ENCODE data around the gene DCAF11. TPM values are rescaled to one million over a fixed set of nuclear protein-coding genes. Genes with fewer than 3 reads are reported as not detected.
A peak's percentile ranks its signal among the peaks of the same experiment; 100 is the strongest.

The DCAF11 gene
- total RNA-seq, 3 donors from 2014 or later: 45.7 to 57.6 (median 50.7) TPM

- ATAC-seq: no peak
- Mint-ChIP-seq H3K36me3 (ENCODE audit: insufficient read depth) (peaks cover 24% of the 10 kb centered on the region), H3K4me3 (peak overlapping the region; percentile 81), H3K4me1 (ENCODE audit: low read depth) (peaks cover 19% of the 10 kb centered on the region), H3K9me3 (no peaks in the 10 kb centered on the region), H3K27me3 (ENCODE audit: low read depth) (no peaks in the 10 kb centered on the region)
- DNase-seq: no peak
Observed at GRCh38 chr14:24172261-24172860, 57.8 kb downstream of the DCAF11 start.

GRCh38 chr14:24172871-24173281 is 58.3 kb downstream of the DCAF11 start:
- Mint-ChIP-seq H3K4me1 (ENCODE audit: low read depth) (peaks cover 17% of the 10 kb centered on the region), H3K4me3 (no peak overlapping the region), H3K36me3 (ENCODE audit: insufficient read depth) (peaks cover 20% of the 10 kb centered on the region), H3K27me3 (ENCODE audit: low read depth) (no peaks in the 10 kb centered on the region), H3K9me3 (no peaks in the 10 kb centered on the region)
- DNase-seq (no peak), ATAC-seq (no peak)

Other genes starting within 250 kb of the DCAF11 start
- gene DHRS4, start 161.0 kb upstream of the DCAF11 start, total RNA-seq: 10 to 100 TPM; 12.6 to 23.0 (median 19.4) TPM
- gene DHRS4L2, start 125.8 kb upstream of the DCAF11 start, total RNA-seq: 10 to 100 TPM; 10.8 to 15.9 (median 12.5) TPM
- 1 to 10 TPM; 1.3 to 1.8 (median 1.3) TPM for gene CARMIL3, start 62.8 kb upstream of the DCAF11 start, total RNA-seq
- gene CPNE6, start 43.2 kb upstream of the DCAF11 start, total RNA-seq: not detected
- 10 to 100 TPM; 38.7 to 69.4 (median 47.9) TPM for gene PCK2, start 20.5 kb upstream of the DCAF11 start, total RNA-seq
- gene NRL, start 172 bp downstream of the DCAF11 start, total RNA-seq: 1 to 10 TPM; 1.2 to 2.3 (median 1.4) TPM
- 1 to 10 TPM in 1 of 3 donors, under 1 TPM in 2; 0.38 to 1.3 (median 0.69) TPM for gene FITM1, start 15.9 kb downstream of the DCAF11 start, total RNA-seq
- gene PSME1, start 21.4 kb downstream of the DCAF11 start, total RNA-seq: 100 to 1,000 TPM; 354 to 391 (median 378) TPM
- gene EMC9, start 26.8 kb downstream of the DCAF11 start, total RNA-seq: 10 to 100 TPM; 15.9 to 18.9 (median 17.4) TPM
- gene PSME2, start 31.8 kb downstream of the DCAF11 start, total RNA-seq: 100 to 1,000 TPM; 433 to 479 (median 471) TPM
- gene RNF31, start 32.7 kb downstream of the DCAF11 start, total RNA-seq: 100 to 1,000 TPM in 2 of 3 donors, 10 to 100 TPM in 1; 99.4 to 108 (median 106) TPM
- gene IRF9, start 46.5 kb downstream of the DCAF11 start, total RNA-seq: 100 to 1,000 TPM; 110 to 152 (median 121) TPM
- 10 to 100 TPM; 17.4 to 24.8 (median 19.9) TPM for gene REC8, start 57.3 kb downstream of the DCAF11 start, total RNA-seq
- gene IPO4, start 74.0 kb downstream of the DCAF11 start, total RNA-seq: 100 to 1,000 TPM; 265 to 293 (median 265) TPM
- gene TM9SF1, start 80.7 kb downstream of the DCAF11 start, total RNA-seq: 10 to 100 TPM; 30.4 to 34.6 (median 33.7) TPM
- under 1 TPM in 1 of 3 donors, not detected in 2; 0.33 TPM for gene TSSK4, start 90.9 kb downstream of the DCAF11 start, total RNA-seq
- 10 to 100 TPM; 71.7 to 85.5 (median 85.4) TPM for gene CHMP4A, start 98.7 kb downstream of the DCAF11 start, total RNA-seq
- 10 to 100 TPM; 16.3 to 19.5 (median 18.4) TPM for gene MDP1, start 101.3 kb downstream of the DCAF11 start, total RNA-seq
- gene NEDD8, start 117.6 kb downstream of the DCAF11 start, total RNA-seq: 100 to 1,000 TPM; 197 to 217 (median 205) TPM
- gene GMPR2, start 118.2 kb downstream of the DCAF11 start, total RNA-seq: 10 to 100 TPM; 29.6 to 30.8 (median 29.7) TPM
- gene TINF2, start 127.8 kb downstream of the DCAF11 start, total RNA-seq: 100 to 1,000 TPM in 2 of 3 donors, 10 to 100 TPM in 1; 87.2 to 110 (median 103) TPM
- gene TGM1, start 148.4 kb downstream of the DCAF11 start, total RNA-seq: 1 to 10 TPM; 2.6 to 8.1 (median 2.6) TPM
- gene RABGGTA, start 156.8 kb downstream of the DCAF11 start, total RNA-seq: 10 to 100 TPM; 52.2 to 58.8 (median 53.4) TPM
- 1 to 10 TPM; 2.6 to 4.2 (median 3.1) TPM for gene DHRS1, start 185.0 kb downstream of the DCAF11 start, total RNA-seq
- gene NOP9, start 185.1 kb downstream of the DCAF11 start, total RNA-seq: 10 to 100 TPM; 67.8 to 71.0 (median 68.0) TPM
- gene CIDEB, start 193.2 kb downstream of the DCAF11 start, total RNA-seq: 1 to 10 TPM; 6.5 to 7.3 (median 7.2) TPM
- gene LTB4R2, start 195.4 kb downstream of the DCAF11 start, total RNA-seq: 10 to 100 TPM in 2 of 3 donors, 1 to 10 TPM in 1; 9.0 to 10.8 (median 10.4) TPM
- 1 to 10 TPM; 7.0 to 8.0 (median 7.8) TPM for gene LTB4R, start 196.7 kb downstream of the DCAF11 start, total RNA-seq
- gene ADCY4, start 220.3 kb downstream of the DCAF11 start, total RNA-seq: under 1 TPM; 0.43 to 0.76 (median 0.53) TPM
- 1 to 10 TPM; 5.9 to 8.0 (median 6.2) TPM for gene RIPK3, start 225.2 kb downstream of the DCAF11 start, total RNA-seq

Measured in activated T-cell treated with anti-CD3 and anti-CD28 coated beads, Interleukin-2, amount 50 U/mL, for 4 hours (primary cell).